PFSK-1 (cell line): ENCODE results near the gene TTLL6.

Experiments
- FOXP2 ChIP-seq: optimal IDR thresholded peaks from 2 replicates; pipeline ENCODE3; 2011; ENCODE audit warnings: borderline replicate concordance, control low read depth, inconsistent platforms; ENCODE audit not compliant: insufficient read depth; ENCODE audit errors: extremely low read length, extremely low read depth
- POLR2AphosphoS5 ChIP-seq: IDR thresholded peaks from 2 replicates; pipeline ENCODE4 v1.6.1; 2012; ENCODE audit warnings: low read depth, mild to moderate bottlenecking, control low read depth, low read length, moderate library complexity
- REST ChIP-seq, 2 experiments: IDR thresholded peaks; 2 replicates each; pipeline versions ENCODE4 v1.6.1 to v1.8.0; 2011 to 2012; ENCODE audit warnings: low read depth in 2 of 2, low read length in 2 of 2, control low read depth in 1 of 2, inconsistent platforms in 1 of 2, mild to moderate bottlenecking in 1 of 2, moderate library complexity in 1 of 2; ENCODE audit not compliant: insufficient read depth in 1 of 2
- SIN3A ChIP-seq: IDR thresholded peaks from 2 replicates; pipeline ENCODE4 v1.6.1; 2012; ENCODE audit warnings: mild to moderate bottlenecking, low read length, moderate library complexity, borderline replicate concordance; ENCODE audit not compliant: insufficient read depth
- TAF1 ChIP-seq: IDR thresholded peaks from 2 replicates; pipeline ENCODE4 v1.6.1; 2012; ENCODE audit warnings: low read length, control low read depth, borderline replicate concordance; ENCODE audit not compliant: insufficient read depth

Gene TTLL6

GRCh38 chr17:48816438-48816773 lies 623 bp downstream of the TTLL6 start:
- TF ChIP-seq POLR2AphosphoS5 (no peak), REST (IDR thresholded peaks at IDR 0.05; ENCODE audit: insufficient read depth in 1 of 2, low read depth in 2 of 2, low read length in 2 of 2) (no peak), TAF1 (no peak), FOXP2 (no peak), SIN3A (no peak)

- no peak for TF ChIP-seq SIN3A
- no peak for TF ChIP-seq FOXP2
- TF ChIP-seq REST (IDR thresholded peaks at IDR 0.05; ENCODE audit: insufficient read depth in 1 of 2, low read depth in 2 of 2, low read length in 2 of 2) = no peak
- TF ChIP-seq TAF1 = no peak
Measured at GRCh38 chr17:48815311-48815710, 1.7 kb downstream of the TTLL6 start.

DNA sequence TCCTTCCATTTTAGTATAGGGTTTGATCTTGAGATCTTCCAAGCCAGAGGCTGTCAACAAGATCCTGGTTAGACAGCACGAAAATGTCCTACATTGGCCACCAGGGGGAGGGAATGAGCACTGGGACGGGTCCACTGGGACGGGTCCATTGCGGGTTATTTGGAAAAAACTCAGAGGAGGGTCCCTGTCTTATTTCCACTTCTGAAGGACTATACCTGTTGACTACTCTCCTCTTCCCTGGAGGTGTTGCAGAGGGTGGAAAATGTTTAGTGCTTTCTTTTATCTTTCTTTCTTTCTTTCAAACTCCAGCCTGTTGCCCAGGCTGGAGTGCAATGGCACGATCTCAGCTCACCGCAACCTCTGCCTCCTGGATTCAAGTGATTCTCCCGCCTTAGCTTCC lies 2.5 kb downstream of the TTLL6 start:
- no peak for TF ChIP-seq TAF1
- TF ChIP-seq POLR2AphosphoS5 = no peak

DNA sequence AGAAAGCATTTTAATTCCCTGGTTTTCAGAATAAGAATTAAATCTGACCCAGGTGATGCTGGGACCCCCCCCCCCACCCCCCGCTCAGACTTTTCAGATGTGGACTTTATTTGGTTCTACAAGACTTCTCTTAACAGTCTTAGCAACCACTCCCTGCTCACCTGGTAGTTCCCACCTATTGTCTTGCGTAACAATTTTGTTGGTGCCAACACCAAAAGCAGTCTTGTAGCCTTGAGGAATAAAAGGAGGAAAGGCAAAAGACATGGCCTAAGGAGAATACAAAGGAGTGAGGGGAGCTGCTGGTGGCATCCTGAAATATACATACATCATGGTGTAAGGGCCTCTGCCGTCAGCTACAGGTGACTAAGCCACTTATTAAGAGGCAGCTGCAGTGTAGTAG lies 5.0 kb downstream of the TTLL6 start:
- TF ChIP-seq TAF1 (no peak), FOXP2 (no peak), REST (IDR thresholded peaks at IDR 0.05; ENCODE audit: insufficient read depth in 1 of 2, low read depth in 2 of 2, low read length in 2 of 2) (no peak), SIN3A (no peak), POLR2AphosphoS5 (no peak)

DNA sequence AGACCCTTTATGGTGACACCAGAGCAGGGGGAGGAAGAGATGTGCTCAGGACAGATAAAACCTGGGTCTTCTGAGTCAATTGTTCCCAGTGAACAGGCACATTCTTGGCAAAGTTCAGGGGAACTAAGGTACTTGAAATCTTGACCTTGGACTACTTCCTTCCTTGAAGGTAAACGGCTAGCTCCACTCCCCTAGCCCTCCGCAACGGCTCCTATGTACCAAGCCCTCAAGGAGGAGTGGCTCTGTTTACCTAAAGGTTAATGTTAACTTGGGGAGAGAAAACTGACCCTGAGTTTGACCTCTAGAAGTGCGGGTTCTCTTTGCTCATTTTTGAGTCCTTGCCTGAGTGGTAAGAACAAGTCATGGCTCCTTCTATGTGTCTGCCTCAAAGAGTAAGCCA lies 7.8 kb downstream of the TTLL6 start:
- TF ChIP-seq SIN3A (no peak), POLR2AphosphoS5 (no peak), REST (IDR thresholded peaks at IDR 0.05; ENCODE audit: insufficient read depth in 1 of 2, low read depth in 2 of 2, low read length in 2 of 2) (no peak), TAF1 (no peak), FOXP2 (no peak)
